Endothelial cell of umbilical vein (primary cell): ENCODE results near the gene R3HCC1L. TPM values are rescaled to one million over a fixed set of nuclear protein-coding genes. Genes with fewer than 3 reads are reported as not detected.

ENCODE experiments used
- BruUV-seq: library from RNA; stranded (reverse); fragments of 400-500 nt; replicated peaks from 2 replicates; lab custom pipeline; 2021; lab: Mats Ljungman, UMichigan
- CTCF ChIA-PET: fragments of 300-600, 350-600 bp; sonication (Branson Sonifier 250); formaldehyde crosslinking; loops from one replicate; lab custom pipeline; 2021; ENCODE audit warnings: antibody characterized with exemption, inconsistent platforms; lab: Charles Lee
- POLR2A ChIA-PET: fragments of 300-600, 350-600 bp; sonication (Branson Sonifier 250); formaldehyde crosslinking; loops from one replicate; lab custom pipeline; 2021; ENCODE audit warnings: antibody characterized with exemption, inconsistent platforms; lab: Charles Lee
- DNase-seq: peaks from one replicate; pipeline ENCODE4 v3.0.0-alpha.2; 2011; ENCODE audit warnings: low read depth, low spot score
- FAIRE-seq: peaks from 2 replicates; lab custom pipeline; 2011; peaks lifted over from hg19 to GRCh38; lab: Jason Lieb, UNC
- H2AFZ ChIP-seq: 2 replicates; pipeline ENCODE4 v1.6.0; 2012; ENCODE audit warnings: low read depth, low read length, control low read depth, inconsistent platforms
- H3K27ac ChIP-seq: 2 replicates; pipeline ENCODE4 v1.5.1; 2011; ENCODE audit warnings: low read depth, mild to moderate bottlenecking, control low read depth, low read length, moderate library complexity; ENCODE audit not compliant: insufficient read depth
- H3K27me3 ChIP-seq, 2 experiments: 2 replicates each; pipeline versions ENCODE4 v1.6.0 to v1.6.1; 2011; ENCODE audit warnings: low read length in 2 of 2, mixed read lengths in 1 of 2; ENCODE audit not compliant: control insufficient read depth in 2 of 2, insufficient read depth in 2 of 2
- H3K36me3 ChIP-seq, 2 experiments: 2 replicates in 1 of 2; 3 replicates in 1 of 2; pipeline ENCODE4 v1.5.1; 2011; ENCODE audit warnings: low read length in 2 of 2, mild to moderate bottlenecking in 1 of 2, moderate library complexity in 1 of 2; ENCODE audit not compliant: control insufficient read depth in 2 of 2, insufficient read depth in 2 of 2; ENCODE audit errors: extremely low read depth in 1 of 2
- H3K4me1 ChIP-seq: 3 replicates; pipeline ENCODE4 v1.5.1; 2011; ENCODE audit warnings: mild to moderate bottlenecking, low read length; ENCODE audit not compliant: control insufficient read depth, insufficient read depth; ENCODE audit errors: extremely low read depth
- H3K4me2 ChIP-seq: 2 replicates; pipeline ENCODE4 v1.6.1; 2011; ENCODE audit warnings: low read length, control low read depth, mixed read lengths; ENCODE audit not compliant: insufficient read depth
- H3K4me3 ChIP-seq, 3 experiments: fragments of 200-600 bp in 1 of 3; sonication (generic), shearing (Covaris generic) in 1 of 3; replicated peaks in 1 of 3; 2 replicates each; pipeline ENCODE4 v1.5.1; 2011 to 2016; ENCODE audit warnings: control low read depth in 3 of 3, low read length in 3 of 3, mild to moderate bottlenecking in 2 of 3, inconsistent platforms in 1 of 3, low read depth in 1 of 3, moderate library complexity in 1 of 3; ENCODE audit not compliant: insufficient read depth in 1 of 3
- H3K79me2 ChIP-seq: 2 replicates; pipeline ENCODE4 v1.6.0; 2012; ENCODE audit warnings: low read length, inconsistent platforms; ENCODE audit not compliant: control insufficient read depth, insufficient read depth
- H3K9ac ChIP-seq: replicated peaks from 2 replicates; pipeline ENCODE3; 2011; ENCODE audit warnings: low read length, control low read depth; ENCODE audit not compliant: insufficient read depth; ENCODE audit errors: extremely low read depth
- H3K9me1 ChIP-seq: replicated peaks from 3 replicates; pipeline ENCODE4 v1.6.0; 2011; ENCODE audit warnings: mild to moderate bottlenecking, low read length; ENCODE audit not compliant: control insufficient read depth, insufficient read depth; ENCODE audit errors: extremely low read depth
- H3K9me3 ChIP-seq: replicated peaks from 2 replicates; pipeline ENCODE4 v1.5.1; 2012; ENCODE audit warnings: low read length, inconsistent platforms; ENCODE audit not compliant: control insufficient read depth, insufficient read depth
- H4K20me1 ChIP-seq: replicated peaks from 2 replicates; pipeline ENCODE3; 2011; ENCODE audit warnings: mild to moderate bottlenecking, low read length; ENCODE audit not compliant: control insufficient read depth, insufficient read depth; ENCODE audit errors: extremely low read depth
- EZH2 ChIP-seq: IDR thresholded peaks from 2 replicates; pipeline ENCODE4 v1.6.1; 2012; ENCODE audit warnings: borderline replicate concordance, low read depth, mild to moderate bottlenecking, moderate library complexity, low read length, inconsistent platforms; ENCODE audit not compliant: severe bottlenecking
- FOS ChIP-seq: IDR thresholded peaks from 2 replicates; pipeline ENCODE4 v1.6.1; 2011; ENCODE audit warnings: mild to moderate bottlenecking, low read length, moderate library complexity, borderline replicate concordance; ENCODE audit not compliant: insufficient read depth
- GATA2 ChIP-seq: IDR thresholded peaks from 2 replicates; pipeline ENCODE4 v1.7.0; 2011; ENCODE audit warnings: low read depth, mild to moderate bottlenecking, moderate library complexity, mixed read lengths, low read length; ENCODE audit not compliant: insufficient read length, insufficient read depth
- JUN ChIP-seq: IDR thresholded peaks from 2 replicates; pipeline ENCODE4 v1.6.1; 2011; ENCODE audit warnings: borderline replicate concordance, low read depth; ENCODE audit not compliant: insufficient read length, insufficient read depth
- MYC ChIP-seq: IDR thresholded peaks from one replicate; pipeline ENCODE4 v1.6.1; 2011; ENCODE audit warnings: mild to moderate bottlenecking, low read depth, low read length
- POLR2A ChIP-seq: IDR thresholded peaks from 2 replicates; pipeline ENCODE4 v1.6.1; 2012; ENCODE audit warnings: low read depth, mild to moderate bottlenecking, control low read depth, low read length
- POLR2AphosphoS5 ChIP-seq: IDR thresholded peaks from 2 replicates; pipeline ENCODE4 v1.6.1; 2012; ENCODE audit warnings: low read depth, mild to moderate bottlenecking, control low read depth, low read length, moderate library complexity; ENCODE audit not compliant: insufficient read depth
- dilution Hi-C: fragments of 300-500 bp; cut with MboI; formaldehyde crosslinking; loops from one replicate; pipeline ENCODE4 v1.15.0; 2019; ENCODE audit warnings: low sequenced_read_pairs; ENCODE audit not compliant: extremely low pct_ligation_motif_present
- intact Hi-C: fragments of 100-400 bp; cut with micrococcal nuclease; formaldehyde crosslinking; loops from one replicate; pipeline ENCODE4 v1.10.0; 2022
- polyA plus RNA-seq, 4 experiments: library from polyadenylated mRNA; depleted of rRNA in 3 of 4; stranded (reverse) in 3 of 4; unstranded in 1 of 4; fragments of >200 nt; gene quantifications; 2 replicates each; pipeline versions ENCODE4 v1.2.1 to v1.2.3, GENCODE V29; 2011 to 2012; ENCODE audit warnings: missing spikeins in 1 of 4
- total RNA-seq: library from RNA; stranded (reverse); gene quantifications from 2 replicates; pipeline ENCODE4 v1.2.3, GENCODE V29; 2021
- TF ChIP-seq, protein P1 (sequence below), 2 donors: IDR thresholded peaks; 1 replicate in 1 of 2; 2 replicates in 1 of 2; pipeline ENCODE4 v1.5.1; 2011; ENCODE audit warnings: low read length in 2 of 2, mild to moderate bottlenecking in 2 of 2, moderate library complexity in 2 of 2, control low read depth in 1 of 2, inconsistent platforms in 1 of 2, low read depth in 1 of 2; ENCODE audit not compliant: insufficient read depth in 1 of 2; ENCODE audit errors: extremely low read depth in 1 of 2
- TF ChIP-seq, protein P2 (sequence below): IDR thresholded peaks from 2 replicates; pipeline ENCODE4 v1.6.1; 2011; ENCODE audit not compliant: insufficient read depth, insufficient read length

Gene R3HCC1L
- total and polyA plus RNA-seq, 2 donors (not counting 3 experiments of a cell fraction or from before 2014, with no cell fraction given) = 6.3 to 12.4 TPM

DNA sequence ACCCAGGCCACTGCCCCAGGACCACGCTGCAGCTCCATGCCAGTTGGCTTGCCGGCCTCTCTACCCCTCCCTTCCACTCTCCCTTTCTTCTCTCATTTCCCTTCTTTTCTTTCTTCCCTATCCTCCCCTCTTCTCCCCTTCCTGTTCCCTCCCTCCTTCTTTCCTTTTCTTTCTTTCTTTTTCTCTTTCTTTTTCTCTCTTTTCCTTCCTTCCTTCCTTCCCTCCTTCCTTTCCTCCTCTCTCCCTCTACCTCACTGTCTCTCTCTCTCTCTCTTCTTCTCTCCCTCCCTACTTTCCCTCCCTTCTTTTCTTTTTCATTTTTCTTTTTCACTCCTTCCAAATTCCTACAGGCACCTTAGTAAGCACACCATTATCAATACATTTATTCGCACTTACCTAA lies 30.3 kb upstream of the R3HCC1L start:
- no peaks in the 10 kb centered on the region for H3K27me3 ChIP-seq
- H3K36me3 ChIP-seq = no peaks in the 10 kb centered on the region
- H3K27ac ChIP-seq = no peak overlapping the region
- no peaks in the 10 kb centered on the region for H3K9me3 ChIP-seq
- dilution Hi-C loops = no loop called here
- TF ChIP-seq MYC (no peak), POLR2A (no peak), POLR2AphosphoS5 (no peak), EZH2 (no peak), JUN (no peak), FOS (no peak)
- TF ChIP-seq, protein P1, sequence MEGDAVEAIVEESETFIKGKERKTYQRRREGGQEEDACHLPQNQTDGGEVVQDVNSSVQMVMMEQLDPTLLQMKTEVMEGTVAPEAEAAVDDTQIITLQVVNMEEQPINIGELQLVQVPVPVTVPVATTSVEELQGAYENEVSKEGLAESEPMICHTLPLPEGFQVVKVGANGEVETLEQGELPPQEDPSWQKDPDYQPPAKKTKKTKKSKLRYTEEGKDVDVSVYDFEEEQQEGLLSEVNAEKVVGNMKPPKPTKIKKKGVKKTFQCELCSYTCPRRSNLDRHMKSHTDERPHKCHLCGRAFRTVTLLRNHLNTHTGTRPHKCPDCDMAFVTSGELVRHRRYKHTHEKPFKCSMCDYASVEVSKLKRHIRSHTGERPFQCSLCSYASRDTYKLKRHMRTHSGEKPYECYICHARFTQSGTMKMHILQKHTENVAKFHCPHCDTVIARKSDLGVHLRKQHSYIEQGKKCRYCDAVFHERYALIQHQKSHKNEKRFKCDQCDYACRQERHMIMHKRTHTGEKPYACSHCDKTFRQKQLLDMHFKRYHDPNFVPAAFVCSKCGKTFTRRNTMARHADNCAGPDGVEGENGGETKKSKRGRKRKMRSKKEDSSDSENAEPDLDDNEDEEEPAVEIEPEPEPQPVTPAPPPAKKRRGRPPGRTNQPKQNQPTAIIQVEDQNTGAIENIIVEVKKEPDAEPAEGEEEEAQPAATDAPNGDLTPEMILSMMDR (IDR thresholded peaks at IDR 0.05; ENCODE audit: extremely low read depth in 1 of 2, insufficient read depth in 1 of 2, low read depth in 1 of 2, low read length in 2 of 2) = no peak
- no peaks in the 10 kb centered on the region for H3K79me2 ChIP-seq
- no peak overlapping the region for H3K9ac ChIP-seq
- ChIA-PET CTCF (no interaction called here), POLR2A (no interaction called here)
- no peak overlapping the region for H2AFZ ChIP-seq
- no peaks in the 10 kb centered on the region for H3K4me1 ChIP-seq
- FAIRE-seq (no peak), DNase-seq (no peak)
- H3K4me3 ChIP-seq = no peak overlapping the region
- H3K9me1 ChIP-seq = no peaks in the 10 kb centered on the region
- intact Hi-C loops = no loop called here
- H3K4me2 ChIP-seq = no peak overlapping the region
- H4K20me1 ChIP-seq = no peaks in the 10 kb centered on the region
- no TSS peak for BruUV-seq

GRCh38 chr10:98106531-98106930 lies 27.9 kb upstream of the R3HCC1L start:
- Histone ChIP-seq H2AFZ (no peak overlapping the region), H3K9ac (no peak overlapping the region), H3K4me2 (no peak overlapping the region), H3K9me1 (no peaks in the 10 kb centered on the region), H3K36me3 (no peaks in the 10 kb centered on the region), H3K27me3 (no peaks in the 10 kb centered on the region), H3K4me3 (no peak overlapping the region), H3K4me1 (no peaks in the 10 kb centered on the region), H3K9me3 (no peaks in the 10 kb centered on the region), H3K27ac (no peak overlapping the region), H3K79me2 (no peaks in the 10 kb centered on the region), H4K20me1 (no peaks in the 10 kb centered on the region)
- ChIA-PET POLR2A (no interaction called here), CTCF (no interaction called here)
- TF ChIP-seq POLR2A (no peak), JUN (no peak), POLR2AphosphoS5 (no peak), EZH2 (no peak), MYC (no peak), GATA2 (no peak), FOS (no peak)
- TF ChIP-seq, protein P2, sequence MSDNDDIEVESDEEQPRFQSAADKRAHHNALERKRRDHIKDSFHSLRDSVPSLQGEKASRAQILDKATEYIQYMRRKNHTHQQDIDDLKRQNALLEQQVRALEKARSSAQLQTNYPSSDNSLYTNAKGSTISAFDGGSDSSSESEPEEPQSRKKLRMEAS = no peak
- TF ChIP-seq, protein P1 (IDR thresholded peaks at IDR 0.05; ENCODE audit: extremely low read depth in 1 of 2, insufficient read depth in 1 of 2, low read depth in 1 of 2, low read length in 2 of 2) = no peak
- intact Hi-C loops (no loop called here), dilution Hi-C loops (no loop called here)
- FAIRE-seq (no peak), DNase-seq (no peak)
- no TSS peak for BruUV-seq
